ENCODE data around the gene MAD1L1.

The MAD1L1 gene

GRCh38 chr7:2279896-2280295 lies 47.2 kb upstream of the MAD1L1 start:
- no peak overlapping the region for H3K14ac ChIP-seq (ENCODE audit: low read length)
- peaks cover 0 to 3% of the 10 kb centered on the region in 2 experiments for H3K4me1 ChIP-seq (ENCODE audit: control insufficient read depth in 1 of 2, insufficient read depth in 2 of 2, low read length in 2 of 2)
- H3K4me3 ChIP-seq (ENCODE audit: low read depth, low read length) = no peak overlapping the region
- H3K18ac ChIP-seq (ENCODE audit: low read length) = no peak overlapping the region
- no peaks in the 10 kb centered on the region for H3K79me1 ChIP-seq (ENCODE audit: low read length)
- no peak overlapping the region for H2AFZ ChIP-seq (ENCODE audit: insufficient read depth, low read length, poor library complexity)
- no peak overlapping the region for H2BK120ac ChIP-seq (ENCODE audit: insufficient read depth, low read length, poor library complexity)
- H3K27me3 ChIP-seq (ENCODE audit: insufficient read depth, low read length) = no peaks in the 10 kb centered on the region
- H2BK5ac ChIP-seq (ENCODE audit: low read depth, low read length, poor library complexity) = no peak overlapping the region
- no peak for DNase-seq
- H3K4me2 ChIP-seq (ENCODE audit: low read length) = no peak overlapping the region
- no peak overlapping the region for H4K91ac ChIP-seq (ENCODE audit: low read depth, low read length)
- no CpG with 5 or more reads among the region's 4 CpGs for WGBS (ENCODE audit: extremely low coverage, insufficient coverage, insufficient read length)
- no peaks in the 10 kb centered on the region for H3K9me3 ChIP-seq (ENCODE audit: insufficient read depth, low read depth, low read length)
- no peak overlapping the region for H3K4ac ChIP-seq (ENCODE audit: low read depth, low read length)
- no peak overlapping the region for H2AK5ac ChIP-seq (ENCODE audit: low read length)
- H4K12ac ChIP-seq (ENCODE audit: low read depth, low read length) = no peak overlapping the region
- no peak overlapping the region for H3K9ac ChIP-seq (ENCODE audit: low read length)
- no peaks in the 10 kb centered on the region for H3K79me2 ChIP-seq (ENCODE audit: control insufficient read depth, insufficient read depth, low read length, poor library complexity)
- H3K27ac ChIP-seq (ENCODE audit: low read depth, low read length) = no peak overlapping the region
- no peak overlapping the region for H3K23ac ChIP-seq (ENCODE audit: low read length)
- no peak overlapping the region for H2BK12ac ChIP-seq (ENCODE audit: low read length)
- H3K36me3 ChIP-seq (ENCODE audit: control insufficient read depth in 1 of 2, insufficient read depth in 2 of 2, low read length in 2 of 2) = peaks cover 3 to 7% of the 10 kb centered on the region in 2 experiments
- no peak overlapping the region for H4K8ac ChIP-seq (ENCODE audit: low read depth, low read length)

GRCh38 chr7:2278026-2278425 lies 45.3 kb upstream of the MAD1L1 start:
- Histone ChIP-seq H3K14ac (ENCODE audit: low read length) (no peak overlapping the region), H3K9me3 (ENCODE audit: insufficient read depth, low read depth, low read length) (peaks cover 2% of the 10 kb centered on the region), H3K9ac (ENCODE audit: low read length) (no peak overlapping the region), H2BK5ac (ENCODE audit: low read depth, low read length, poor library complexity) (no peak overlapping the region), H3K4me1 (ENCODE audit: control insufficient read depth in 1 of 2, insufficient read depth in 2 of 2, low read length in 2 of 2) (peaks cover 3 to 5% of the 10 kb centered on the region in 2 experiments), H3K27ac (ENCODE audit: low read depth, low read length) (no peak overlapping the region), H3K79me2 (ENCODE audit: control insufficient read depth, insufficient read depth, low read length, poor library complexity) (no peaks in the 10 kb centered on the region), H2BK12ac (ENCODE audit: low read length) (no peak overlapping the region), H3K4me2 (ENCODE audit: low read length) (no peak overlapping the region), H3K27me3 (ENCODE audit: insufficient read depth, low read length) (no peaks in the 10 kb centered on the region), H3K23ac (ENCODE audit: low read length) (no peak overlapping the region), H4K8ac (ENCODE audit: low read depth, low read length) (no peak overlapping the region), H2AK5ac (ENCODE audit: low read length) (no peak overlapping the region), H3K36me3 (ENCODE audit: control insufficient read depth in 1 of 2, insufficient read depth in 2 of 2, low read length in 2 of 2) (peaks cover 3 to 10% of the 10 kb centered on the region in 2 experiments), H3K79me1 (ENCODE audit: low read length) (no peaks in the 10 kb centered on the region), H4K91ac (ENCODE audit: low read depth, low read length) (no peak overlapping the region), H3K18ac (ENCODE audit: low read length) (no peak overlapping the region), H2AFZ (ENCODE audit: insufficient read depth, low read length, poor library complexity) (no peak overlapping the region), H3K4me3 (ENCODE audit: low read depth, low read length) (no peak overlapping the region), H2BK120ac (ENCODE audit: insufficient read depth, low read length, poor library complexity) (no peak overlapping the region), H3K4ac (ENCODE audit: low read depth, low read length) (no peak overlapping the region), H4K12ac (ENCODE audit: low read depth, low read length) (no peak overlapping the region)
- DNase-seq = peak in 1 of 2 donors; percentile 12
- no CpG with 5 or more reads among the region's 11 CpGs for WGBS (ENCODE audit: extremely low coverage, insufficient coverage, insufficient read length)

- Histone ChIP-seq H4K8ac (ENCODE audit: low read depth, low read length) (no peak overlapping the region), H4K91ac (ENCODE audit: low read depth, low read length) (no peak overlapping the region), H3K9me3 (ENCODE audit: insufficient read depth, low read depth, low read length) (peaks cover 2% of the 10 kb centered on the region), H2AK5ac (ENCODE audit: low read length) (no peak overlapping the region), H3K18ac (ENCODE audit: low read length) (no peak overlapping the region), H4K12ac (ENCODE audit: low read depth, low read length) (no peak overlapping the region), H3K4me2 (ENCODE audit: low read length) (no peak overlapping the region), H2BK12ac (ENCODE audit: low read length) (no peak overlapping the region), H2AFZ (ENCODE audit: insufficient read depth, low read length, poor library complexity) (no peak overlapping the region), H3K79me1 (ENCODE audit: low read length) (no peaks in the 10 kb centered on the region), H3K23ac (ENCODE audit: low read length) (no peak overlapping the region), H3K27me3 (ENCODE audit: insufficient read depth, low read length) (no peaks in the 10 kb centered on the region), H3K9ac (ENCODE audit: low read length) (no peak overlapping the region), H3K27ac (ENCODE audit: low read depth, low read length) (no peak overlapping the region), H3K36me3 (ENCODE audit: control insufficient read depth in 1 of 2, insufficient read depth in 2 of 2, low read length in 2 of 2) (peaks cover 3 to 15% of the 10 kb centered on the region in 2 experiments), H3K4me3 (ENCODE audit: low read depth, low read length) (no peak overlapping the region), H3K79me2 (ENCODE audit: control insufficient read depth, insufficient read depth, low read length, poor library complexity) (no peaks in the 10 kb centered on the region), H3K14ac (ENCODE audit: low read length) (no peak overlapping the region), H3K4me1 (ENCODE audit: control insufficient read depth in 1 of 2, insufficient read depth in 2 of 2, low read length in 2 of 2) (peaks cover 3 to 5% of the 10 kb centered on the region in 2 experiments), H3K4ac (ENCODE audit: low read depth, low read length) (no peak overlapping the region), H2BK5ac (ENCODE audit: low read depth, low read length, poor library complexity) (no peak overlapping the region), H2BK120ac (ENCODE audit: insufficient read depth, low read length, poor library complexity) (no peak overlapping the region)
- WGBS (ENCODE audit: extremely low coverage, insufficient coverage, insufficient read length) = no CpG with 5 or more reads among the region's 18 CpGs
- DNase-seq = no peak
Measured at GRCh38 chr7:2276107-2276506, 43.4 kb upstream of the MAD1L1 start.

GRCh38 chr7:2275101-2275500 lies 42.4 kb upstream of the MAD1L1 start:
- Histone ChIP-seq H3K9me3 (ENCODE audit: insufficient read depth, low read depth, low read length) (peaks cover 2% of the 10 kb centered on the region), H2AFZ (ENCODE audit: insufficient read depth, low read length, poor library complexity) (no peak overlapping the region), H2BK120ac (ENCODE audit: insufficient read depth, low read length, poor library complexity) (no peak overlapping the region), H3K4me1 (ENCODE audit: control insufficient read depth in 1 of 2, insufficient read depth in 2 of 2, low read length in 2 of 2) (peaks cover 3 to 9% of the 10 kb centered on the region in 2 experiments), H3K18ac (ENCODE audit: low read length) (no peak overlapping the region), H3K14ac (ENCODE audit: low read length) (no peak overlapping the region), H4K12ac (ENCODE audit: low read depth, low read length) (no peak overlapping the region), H3K79me2 (ENCODE audit: control insufficient read depth, insufficient read depth, low read length, poor library complexity) (no peaks in the 10 kb centered on the region), H3K27me3 (ENCODE audit: insufficient read depth, low read length) (no peaks in the 10 kb centered on the region), H4K8ac (ENCODE audit: low read depth, low read length) (no peak overlapping the region), H2BK5ac (ENCODE audit: low read depth, low read length, poor library complexity) (no peak overlapping the region), H3K9ac (ENCODE audit: low read length) (no peak overlapping the region), H3K27ac (ENCODE audit: low read depth, low read length) (no peak overlapping the region), H3K79me1 (ENCODE audit: low read length) (no peaks in the 10 kb centered on the region), H2BK12ac (ENCODE audit: low read length) (no peak overlapping the region), H4K91ac (ENCODE audit: low read depth, low read length) (no peak overlapping the region), H3K23ac (ENCODE audit: low read length) (no peak overlapping the region), H3K4me2 (ENCODE audit: low read length) (no peak overlapping the region), H2AK5ac (ENCODE audit: low read length) (no peak overlapping the region), H3K36me3 (ENCODE audit: control insufficient read depth in 1 of 2, insufficient read depth in 2 of 2, low read length in 2 of 2) (peaks cover 3 to 15% of the 10 kb centered on the region in 2 experiments), H3K4ac (ENCODE audit: low read depth, low read length) (no peak overlapping the region), H3K4me3 (ENCODE audit: low read depth, low read length) (no peak overlapping the region)
- DNase-seq = no peak
- WGBS (ENCODE audit: extremely low coverage, insufficient coverage, insufficient read length) = no CpG with 5 or more reads among the region's 18 CpGs

Data from trophoblast cell (in vitro differentiated cells and primary cell).